ENCODE data around the gene MARCHF3.

Gene MARCHF3

GRCh38 chr5:126963822-126964375 lies 66.5 kb downstream of the MARCHF3 start:
- Histone ChIP-seq H3K36me3 (ENCODE audit: control insufficient read depth, insufficient read depth, low read length) (no peaks in the 10 kb centered on the region), H2BK120ac (ENCODE audit: low read depth, low read length) (no peak overlapping the region), H3K4ac (ENCODE audit: low read depth, low read length) (no peak overlapping the region), H3K4me1 (ENCODE audit: control insufficient read depth, low read depth, low read length) (no peaks in the 10 kb centered on the region), H3K27me3 (ENCODE audit: insufficient read depth, low read length, poor library complexity) (no peaks in the 10 kb centered on the region), H3K27ac (ENCODE audit: low read depth, low read length) (no peak overlapping the region), H3K23ac (ENCODE audit: low read length) (no peak overlapping the region), H4K8ac (ENCODE audit: low read depth, low read length) (no peak overlapping the region), H3K4me3 (ENCODE audit: low read length) (no peak overlapping the region), H4K5ac (ENCODE audit: low read length) (no peak overlapping the region), H3K4me2 (ENCODE audit: low read length) (no peak overlapping the region), H3K56ac (ENCODE audit: low read length) (no peak overlapping the region), H3K79me1 (ENCODE audit: low read length) (no peaks in the 10 kb centered on the region), H3K79me2 (ENCODE audit: control insufficient read depth, insufficient read depth, low read length) (no peaks in the 10 kb centered on the region), H3K9ac (ENCODE audit: low read length) (no peak overlapping the region), H3K18ac (ENCODE audit: low read length) (no peak overlapping the region), H2BK5ac (ENCODE audit: low read length) (no peak overlapping the region), H2BK15ac (replicated peaks; ENCODE audit: low read depth) (no peak overlapping the region), H2AK5ac (ENCODE audit: low read length) (no peak overlapping the region)
- no peak for DNase-seq
- no CpG with 5 or more reads among the region's 2 CpGs for WGBS (ENCODE audit: extremely low coverage, insufficient coverage, low lambda C conversion rate)

GRCh38 chr5:126961702-126962101 lies 68.7 kb downstream of the MARCHF3 start:
- WGBS (ENCODE audit: extremely low coverage, insufficient coverage, low lambda C conversion rate): no CpG with 5 or more reads among the region's 2 CpGs
- H4K8ac ChIP-seq (ENCODE audit: low read depth, low read length): no peak overlapping the region
- no peak overlapping the region for H3K4ac ChIP-seq (ENCODE audit: low read depth, low read length)
- H3K36me3 ChIP-seq (ENCODE audit: control insufficient read depth, insufficient read depth, low read length): no peaks in the 10 kb centered on the region
- no peak overlapping the region for H3K56ac ChIP-seq (ENCODE audit: low read length)
- no peak overlapping the region for H2BK5ac ChIP-seq (ENCODE audit: low read length)
- no peaks in the 10 kb centered on the region for H3K79me1 ChIP-seq (ENCODE audit: low read length)
- H2AK5ac ChIP-seq (ENCODE audit: low read length): no peak overlapping the region
- H3K4me3 ChIP-seq (ENCODE audit: low read length): no peak overlapping the region
- no peaks in the 10 kb centered on the region for H3K79me2 ChIP-seq (ENCODE audit: control insufficient read depth, insufficient read depth, low read length)
- no peak overlapping the region for H3K23ac ChIP-seq (ENCODE audit: low read length)
- no peak overlapping the region for H3K18ac ChIP-seq (ENCODE audit: low read length)
- H2BK120ac ChIP-seq (ENCODE audit: low read depth, low read length): no peak overlapping the region
- no peak overlapping the region for H4K5ac ChIP-seq (ENCODE audit: low read length)
- no peak overlapping the region for H2BK15ac ChIP-seq (replicated peaks; ENCODE audit: low read depth)
- H3K27ac ChIP-seq (ENCODE audit: low read depth, low read length): no peak overlapping the region
- no peak overlapping the region for H3K4me2 ChIP-seq (ENCODE audit: low read length)
- no peaks in the 10 kb centered on the region for H3K27me3 ChIP-seq (ENCODE audit: insufficient read depth, low read length, poor library complexity)
- no peaks in the 10 kb centered on the region for H3K4me1 ChIP-seq (ENCODE audit: control insufficient read depth, low read depth, low read length)
- H3K9ac ChIP-seq (ENCODE audit: low read length): no peak overlapping the region
- DNase-seq: peak; percentile 28

- H3K4ac ChIP-seq (ENCODE audit: low read depth, low read length): no peak overlapping the region
- no peaks in the 10 kb centered on the region for H3K79me1 ChIP-seq (ENCODE audit: low read length)
- H3K4me2 ChIP-seq (ENCODE audit: low read length): no peak overlapping the region
- no peak overlapping the region for H3K18ac ChIP-seq (ENCODE audit: low read length)
- H3K27ac ChIP-seq (ENCODE audit: low read depth, low read length): no peak overlapping the region
- no peak overlapping the region for H3K56ac ChIP-seq (ENCODE audit: low read length)
- H3K9ac ChIP-seq (ENCODE audit: low read length): no peak overlapping the region
- no peak overlapping the region for H4K5ac ChIP-seq (ENCODE audit: low read length)
- no peaks in the 10 kb centered on the region for H3K4me1 ChIP-seq (ENCODE audit: control insufficient read depth, low read depth, low read length)
- H2BK120ac ChIP-seq (ENCODE audit: low read depth, low read length): no peak overlapping the region
- no peak overlapping the region for H2BK15ac ChIP-seq (replicated peaks; ENCODE audit: low read depth)
- H3K23ac ChIP-seq (ENCODE audit: low read length): no peak overlapping the region
- no peak overlapping the region for H2AK5ac ChIP-seq (ENCODE audit: low read length)
- no peaks in the 10 kb centered on the region for H3K36me3 ChIP-seq (ENCODE audit: control insufficient read depth, insufficient read depth, low read length)
- no peak overlapping the region for H2BK5ac ChIP-seq (ENCODE audit: low read length)
- no peak overlapping the region for H3K4me3 ChIP-seq (ENCODE audit: low read length)
- no CpG with 5 or more reads among the region's 1 CpG for WGBS (ENCODE audit: extremely low coverage, insufficient coverage, low lambda C conversion rate)
- H3K79me2 ChIP-seq (ENCODE audit: control insufficient read depth, insufficient read depth, low read length): no peaks in the 10 kb centered on the region
- H3K27me3 ChIP-seq (ENCODE audit: insufficient read depth, low read length, poor library complexity): no peaks in the 10 kb centered on the region
- no peak overlapping the region for H4K8ac ChIP-seq (ENCODE audit: low read depth, low read length)
- DNase-seq: no peak
Observed at GRCh38 chr5:126961128-126961527, 69.2 kb downstream of the MARCHF3 start.

- no peaks in the 10 kb centered on the region for H3K27me3 ChIP-seq (ENCODE audit: insufficient read depth, low read length, poor library complexity)
- H4K5ac ChIP-seq (ENCODE audit: low read length): no peak overlapping the region
- no peaks in the 10 kb centered on the region for H3K79me2 ChIP-seq (ENCODE audit: control insufficient read depth, insufficient read depth, low read length)
- H2AK5ac ChIP-seq (ENCODE audit: low read length): no peak overlapping the region
- no peak for DNase-seq
- H3K79me1 ChIP-seq (ENCODE audit: low read length): no peaks in the 10 kb centered on the region
- no peak overlapping the region for H3K27ac ChIP-seq (ENCODE audit: low read depth, low read length)
- H3K36me3 ChIP-seq (ENCODE audit: control insufficient read depth, insufficient read depth, low read length): no peaks in the 10 kb centered on the region
- no peak overlapping the region for H3K18ac ChIP-seq (ENCODE audit: low read length)
- no peak overlapping the region for H3K9ac ChIP-seq (ENCODE audit: low read length)
- no peak overlapping the region for H3K4me2 ChIP-seq (ENCODE audit: low read length)
- no peak overlapping the region for H3K4me3 ChIP-seq (ENCODE audit: low read length)
- no peak overlapping the region for H2BK15ac ChIP-seq (replicated peaks; ENCODE audit: low read depth)
- H2BK5ac ChIP-seq (ENCODE audit: low read length): no peak overlapping the region
- H3K4ac ChIP-seq (ENCODE audit: low read depth, low read length): no peak overlapping the region
- H4K8ac ChIP-seq (ENCODE audit: low read depth, low read length): no peak overlapping the region
- H3K4me1 ChIP-seq (ENCODE audit: control insufficient read depth, low read depth, low read length): no peaks in the 10 kb centered on the region
- H3K56ac ChIP-seq (ENCODE audit: low read length): no peak overlapping the region
- H2BK120ac ChIP-seq (ENCODE audit: low read depth, low read length): no peak overlapping the region
- no peak overlapping the region for H3K23ac ChIP-seq (ENCODE audit: low read length)
Observed at GRCh38 chr5:126959188-126959587, 71.2 kb downstream of the MARCHF3 start.

- DNase-seq: no peak
- no peaks in the 10 kb centered on the region for H3K27me3 ChIP-seq (ENCODE audit: insufficient read depth, low read length, poor library complexity)
- H2BK120ac ChIP-seq (ENCODE audit: low read depth, low read length): no peak overlapping the region
- no peak overlapping the region for H3K9ac ChIP-seq (ENCODE audit: low read length)
- no peak overlapping the region for H2BK15ac ChIP-seq (replicated peaks; ENCODE audit: low read depth)
- H3K79me2 ChIP-seq (ENCODE audit: control insufficient read depth, insufficient read depth, low read length): no peaks in the 10 kb centered on the region
- H3K27ac ChIP-seq (ENCODE audit: low read depth, low read length): no peak overlapping the region
- H4K8ac ChIP-seq (ENCODE audit: low read depth, low read length): no peak overlapping the region
- WGBS (ENCODE audit: extremely low coverage, insufficient coverage, low lambda C conversion rate): no CpG with 5 or more reads among the region's 2 CpGs
- H3K4ac ChIP-seq (ENCODE audit: low read depth, low read length): no peak overlapping the region
- H3K36me3 ChIP-seq (ENCODE audit: control insufficient read depth, insufficient read depth, low read length): no peaks in the 10 kb centered on the region
- no peak overlapping the region for H2AK5ac ChIP-seq (ENCODE audit: low read length)
- no peak overlapping the region for H3K4me2 ChIP-seq (ENCODE audit: low read length)
- no peak overlapping the region for H4K5ac ChIP-seq (ENCODE audit: low read length)
- H3K23ac ChIP-seq (ENCODE audit: low read length): no peak overlapping the region
- no peaks in the 10 kb centered on the region for H3K4me1 ChIP-seq (ENCODE audit: control insufficient read depth, low read depth, low read length)
- no peak overlapping the region for H3K56ac ChIP-seq (ENCODE audit: low read length)
- H2BK5ac ChIP-seq (ENCODE audit: low read length): no peak overlapping the region
- H3K4me3 ChIP-seq (ENCODE audit: low read length): no peak overlapping the region
- H3K79me1 ChIP-seq (ENCODE audit: low read length): no peaks in the 10 kb centered on the region
- H3K18ac ChIP-seq (ENCODE audit: low read length): no peak overlapping the region
Observed at GRCh38 chr5:126956991-126957390, 73.4 kb downstream of the MARCHF3 start.

GRCh38 chr5:126954981-126955380 lies 75.4 kb downstream of the MARCHF3 start:
- Histone ChIP-seq H3K4me3 (ENCODE audit: low read length) (no peak overlapping the region), H2BK5ac (ENCODE audit: low read length) (no peak overlapping the region), H2BK15ac (replicated peaks; ENCODE audit: low read depth) (no peak overlapping the region), H3K4me2 (ENCODE audit: low read length) (no peak overlapping the region), H3K79me2 (ENCODE audit: control insufficient read depth, insufficient read depth, low read length) (no peaks in the 10 kb centered on the region), H3K23ac (ENCODE audit: low read length) (no peak overlapping the region), H3K4me1 (ENCODE audit: control insufficient read depth, low read depth, low read length) (no peaks in the 10 kb centered on the region), H3K56ac (ENCODE audit: low read length) (no peak overlapping the region), H3K18ac (ENCODE audit: low read length) (no peak overlapping the region), H4K5ac (ENCODE audit: low read length) (no peak overlapping the region), H3K27me3 (ENCODE audit: insufficient read depth, low read length, poor library complexity) (no peaks in the 10 kb centered on the region), H2AK5ac (ENCODE audit: low read length) (no peak overlapping the region), H3K36me3 (ENCODE audit: control insufficient read depth, insufficient read depth, low read length) (no peaks in the 10 kb centered on the region), H3K9ac (ENCODE audit: low read length) (no peak overlapping the region), H3K27ac (ENCODE audit: low read depth, low read length) (no peak overlapping the region), H3K4ac (ENCODE audit: low read depth, low read length) (no peak overlapping the region), H3K79me1 (ENCODE audit: low read length) (no peaks in the 10 kb centered on the region), H4K8ac (ENCODE audit: low read depth, low read length) (no peak overlapping the region), H2BK120ac (ENCODE audit: low read depth, low read length) (no peak overlapping the region)
- DNase-seq: no peak
- no CpG with 5 or more reads among the region's 3 CpGs for WGBS (ENCODE audit: extremely low coverage, insufficient coverage, low lambda C conversion rate)

Data from mesendoderm (in vitro differentiated cells).